ENCODE measurements around the gene SND1. TPM values are rescaled to one million over a fixed set of nuclear protein-coding genes. Genes with fewer than 3 reads are reported as not detected.

The SND1 gene
- total RNA-seq, 2 experiments from 2014 or later, result 132 to 148 TPM

DNA sequence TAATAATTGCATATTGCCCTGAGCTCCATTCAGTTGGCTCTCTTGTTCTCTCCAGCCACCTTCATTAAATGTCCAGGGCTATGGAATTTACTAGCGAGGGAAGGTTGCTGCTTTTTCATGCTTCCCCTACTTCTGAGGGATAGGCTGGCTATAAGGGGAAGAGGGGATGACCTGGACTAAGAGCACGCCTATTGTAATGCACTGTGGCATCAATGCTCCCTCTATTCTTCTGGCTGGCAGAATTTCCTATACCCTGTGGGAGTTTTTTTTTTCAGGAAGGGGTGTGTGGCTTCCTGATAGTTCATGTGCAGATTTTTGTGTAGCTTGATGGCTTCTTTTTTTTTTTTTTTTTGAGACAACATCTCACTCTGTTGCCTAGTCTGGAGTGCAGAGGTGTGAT lies 155.8 kb downstream of the SND1 start:
- H3K9me3 Mint-ChIP-seq, result no peaks in the 10 kb centered on the region
- ATAC-seq (ENCODE audit: low read depth) (no peak), DNase-seq (no peak)
- H3K27me3 Mint-ChIP-seq, result no peaks in the 10 kb centered on the region
- H3K4me3 Mint-ChIP-seq, result no peak overlapping the region
- peaks cover 4% of the 10 kb centered on the region for H3K4me1 Mint-ChIP-seq
- H3K36me3 Mint-ChIP-seq, result peaks cover 16% of the 10 kb centered on the region
- POLR2A ChIA-PET, result no interaction called here
- H3K27ac Mint-ChIP-seq, result no peak overlapping the region

DNA sequence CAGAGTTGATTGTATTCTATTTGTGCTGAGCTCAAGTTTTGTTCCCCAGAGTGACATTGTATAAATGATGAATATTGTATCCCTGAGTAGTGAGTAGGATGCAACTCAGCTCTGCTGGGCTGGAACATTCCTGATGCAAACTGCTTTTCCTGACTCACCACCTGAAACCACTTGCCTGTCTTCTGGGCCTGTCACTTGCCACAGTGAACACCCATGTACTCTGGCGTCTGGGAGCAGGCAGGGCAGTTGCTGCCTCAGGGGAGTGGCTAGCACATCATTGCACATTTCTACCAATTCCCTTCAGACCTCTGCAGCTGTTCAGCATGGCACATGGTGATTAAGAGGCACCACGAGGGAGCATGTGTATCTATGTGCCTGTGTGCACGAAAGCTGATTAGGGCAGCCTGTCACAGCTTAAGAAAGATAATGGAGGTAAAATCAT lies 157.3 kb downstream of the SND1 start:
- DNase-seq, result no peak
- Mint-ChIP-seq H3K4me1 (peaks cover 4% of the 10 kb centered on the region), H3K4me3 (no peak overlapping the region), H3K36me3 (peaks cover 21% of the 10 kb centered on the region), H3K27me3 (no peaks in the 10 kb centered on the region), H3K9me3 (no peaks in the 10 kb centered on the region), H3K27ac (no peak overlapping the region)
- POLR2A ChIA-PET, result no interaction called here
- no peak for ATAC-seq (ENCODE audit: low read depth)

DNA sequence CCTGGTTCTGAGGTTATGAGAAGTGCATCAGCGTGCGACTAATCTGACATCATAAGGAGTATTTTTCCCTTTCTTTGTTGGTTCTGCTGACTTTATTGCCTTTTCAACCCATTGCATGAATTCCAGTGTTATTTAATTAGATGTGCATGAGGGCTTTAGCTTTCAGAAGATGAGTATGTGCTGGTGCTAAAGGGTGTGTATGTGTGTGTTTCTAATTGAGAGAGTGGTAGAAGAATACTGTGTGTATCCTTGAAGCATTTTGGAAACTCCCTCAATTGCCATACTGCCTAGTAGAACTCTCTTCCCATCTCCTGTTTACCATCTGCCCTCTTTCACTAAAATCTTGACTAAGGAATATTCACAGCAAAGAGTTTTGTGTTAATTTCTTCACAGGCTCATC lies 158.1 kb downstream of the SND1 start:
- Mint-ChIP-seq H3K27ac (no peak overlapping the region), H3K27me3 (no peaks in the 10 kb centered on the region), H3K4me3 (no peak overlapping the region), H3K36me3 (peaks cover 22% of the 10 kb centered on the region), H3K9me3 (no peaks in the 10 kb centered on the region), H3K4me1 (peaks cover 4% of the 10 kb centered on the region)
- no peak for DNase-seq
- ATAC-seq (ENCODE audit: low read depth), result no peak
- POLR2A ChIA-PET, result no interaction called here

DNA sequence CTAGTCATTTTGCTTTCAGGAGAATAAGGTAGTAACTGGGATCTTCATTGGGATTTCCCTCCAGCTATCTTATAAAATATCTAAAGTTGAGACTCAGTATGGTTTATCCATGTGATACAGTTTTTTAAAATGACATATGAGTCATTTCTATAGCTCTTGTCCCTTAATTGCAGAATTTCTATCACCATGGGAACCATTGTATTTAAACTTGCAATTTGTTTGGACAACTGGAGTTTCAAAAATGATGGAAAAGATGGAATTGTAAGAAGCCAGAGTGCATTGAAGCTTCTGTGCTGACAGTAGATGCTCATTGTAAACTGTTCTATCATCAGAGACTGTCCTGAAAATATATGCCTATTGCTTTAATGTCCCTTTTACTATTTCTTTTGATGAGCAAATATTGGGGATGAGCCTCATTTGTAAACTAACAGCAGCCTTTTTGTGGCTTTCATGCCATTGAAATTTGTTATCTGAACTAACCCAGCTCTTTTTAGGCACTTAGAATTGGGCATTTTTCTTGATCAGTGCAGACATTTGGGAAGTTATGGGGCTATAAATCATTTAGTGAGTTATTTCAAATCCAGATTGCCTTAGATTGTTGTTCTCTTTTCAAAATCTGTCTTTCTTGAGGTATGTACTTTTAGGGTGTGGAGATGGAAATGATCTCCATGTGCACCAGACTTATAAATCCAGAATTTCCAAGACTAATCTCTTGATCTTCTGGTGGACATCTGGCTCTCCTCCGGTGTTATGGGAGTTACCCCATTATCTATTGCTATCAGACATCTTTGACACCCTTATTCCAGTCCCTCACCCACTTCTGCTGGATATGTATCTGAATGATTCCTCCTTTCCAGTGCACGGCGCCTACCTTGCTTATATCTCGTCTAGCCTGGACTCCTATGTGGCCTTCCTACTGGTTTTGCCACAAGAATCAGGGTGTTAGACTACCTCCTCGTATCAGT lies 159.0 kb downstream of the SND1 start:
- peaks cover 24% of the 10 kb centered on the region for H3K36me3 Mint-ChIP-seq
- H3K27ac Mint-ChIP-seq, result no peak overlapping the region
- no peaks in the 10 kb centered on the region for H3K9me3 Mint-ChIP-seq
- no peaks in the 10 kb centered on the region for H3K27me3 Mint-ChIP-seq
- POLR2A ChIA-PET, result no interaction called here
- DNase-seq, result no peak
- peaks cover 4% of the 10 kb centered on the region for H3K4me1 Mint-ChIP-seq
- H3K4me3 Mint-ChIP-seq, result no peak overlapping the region
- no peak for ATAC-seq (ENCODE audit: low read depth)

DNA sequence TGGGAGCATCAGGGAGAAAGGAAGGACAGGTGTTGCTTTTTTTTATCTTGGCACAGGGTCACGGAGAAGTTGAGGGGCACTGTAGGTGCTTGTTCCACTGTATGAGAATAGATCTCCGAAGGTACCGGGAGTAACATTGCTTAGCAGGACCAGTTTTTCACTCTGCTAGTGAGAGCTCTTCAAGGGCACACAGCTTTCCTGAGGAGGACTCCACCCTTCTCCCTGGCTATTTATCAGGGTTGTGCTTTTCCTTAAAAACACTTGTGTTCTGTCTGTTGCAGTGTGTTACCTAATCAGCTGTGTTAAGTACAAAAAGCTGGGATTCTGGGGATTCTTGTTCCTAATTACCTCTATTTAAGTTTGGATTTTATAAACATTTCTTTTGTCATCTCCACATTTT lies 160.5 kb downstream of the SND1 start:
- Mint-ChIP-seq H3K36me3 (peaks cover 21% of the 10 kb centered on the region), H3K4me3 (no peak overlapping the region), H3K27ac (no peak overlapping the region), H3K4me1 (peaks cover 4% of the 10 kb centered on the region), H3K9me3 (no peaks in the 10 kb centered on the region), H3K27me3 (no peaks in the 10 kb centered on the region)
- no peak for DNase-seq
- POLR2A ChIA-PET, result no interaction called here
- ATAC-seq (ENCODE audit: low read depth), result no peak

DNA sequence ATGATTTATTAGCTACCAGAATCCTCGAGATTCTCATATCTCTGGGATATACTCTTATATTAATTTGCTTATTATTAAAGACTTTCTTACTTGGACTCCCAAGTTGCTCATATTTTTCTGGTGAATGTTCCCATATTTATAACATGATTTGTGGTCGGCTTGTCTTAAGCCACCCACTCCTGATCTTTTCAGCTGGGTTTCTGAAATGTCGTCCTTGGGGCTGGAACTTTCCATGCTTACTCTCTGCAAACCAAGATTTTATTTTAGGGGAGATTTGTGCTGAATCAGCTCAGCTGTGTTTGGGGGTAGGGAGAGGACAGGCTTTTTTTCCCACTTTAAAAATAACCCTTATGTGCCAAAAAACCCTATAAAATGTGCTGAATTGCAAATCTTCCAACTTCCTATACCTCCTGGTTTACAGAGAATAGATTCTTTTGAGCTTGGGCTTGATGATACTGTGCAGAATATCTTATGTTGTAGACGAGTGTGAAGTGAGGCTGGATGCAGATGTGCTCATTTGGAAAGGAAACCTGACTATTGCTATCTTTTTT lies 162.1 kb downstream of the SND1 start:
- no peak for ATAC-seq (ENCODE audit: low read depth)
- H3K36me3 Mint-ChIP-seq, result peaks cover 15% of the 10 kb centered on the region
- POLR2A ChIA-PET, result no interaction called here

DNA sequence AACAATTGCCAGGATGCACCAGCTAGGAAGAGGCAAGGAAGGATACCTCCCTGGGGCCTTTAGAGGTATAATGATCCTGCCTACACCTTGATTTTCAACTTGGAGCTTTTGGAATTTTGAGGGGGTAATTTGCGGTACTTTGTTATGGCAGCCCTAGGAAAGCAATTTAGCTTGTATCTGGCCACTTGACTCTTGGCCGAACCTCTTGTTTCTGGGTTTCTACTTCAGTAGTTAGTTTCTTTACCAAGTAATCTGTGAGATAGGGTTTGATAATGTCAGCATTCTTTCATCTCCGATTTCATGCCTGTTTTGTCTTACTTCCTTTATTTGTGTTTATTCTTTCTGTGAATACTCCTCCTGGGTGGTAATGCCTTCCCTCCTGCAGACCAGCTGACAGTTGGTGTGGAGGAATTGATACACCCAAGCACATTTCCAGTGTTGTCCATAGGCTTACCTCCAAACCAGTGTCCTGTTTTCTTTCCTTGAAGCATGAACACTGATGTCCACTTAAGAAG lies 163.7 kb downstream of the SND1 start:
- POLR2A ChIA-PET, result no interaction called here
- Mint-ChIP-seq H3K4me1 (peaks cover 14% of the 10 kb centered on the region), H3K27ac (no peak overlapping the region), H3K36me3 (peaks cover 14% of the 10 kb centered on the region), H3K27me3 (no peaks in the 10 kb centered on the region), H3K9me3 (no peaks in the 10 kb centered on the region), H3K4me3 (no peak overlapping the region)
- DNase-seq (no peak), ATAC-seq (ENCODE audit: low read depth) (no peak)

More for the DNA sequence above, 162.1 kb downstream of the SND1 start:
- Mint-ChIP-seq H3K27me3 (no peaks in the 10 kb centered on the region), H3K4me3 (no peak overlapping the region), H3K4me1 (peaks cover 4% of the 10 kb centered on the region), H3K9me3 (no peaks in the 10 kb centered on the region), H3K27ac (no peak overlapping the region)
- DNase-seq, result no peak

DNA sequence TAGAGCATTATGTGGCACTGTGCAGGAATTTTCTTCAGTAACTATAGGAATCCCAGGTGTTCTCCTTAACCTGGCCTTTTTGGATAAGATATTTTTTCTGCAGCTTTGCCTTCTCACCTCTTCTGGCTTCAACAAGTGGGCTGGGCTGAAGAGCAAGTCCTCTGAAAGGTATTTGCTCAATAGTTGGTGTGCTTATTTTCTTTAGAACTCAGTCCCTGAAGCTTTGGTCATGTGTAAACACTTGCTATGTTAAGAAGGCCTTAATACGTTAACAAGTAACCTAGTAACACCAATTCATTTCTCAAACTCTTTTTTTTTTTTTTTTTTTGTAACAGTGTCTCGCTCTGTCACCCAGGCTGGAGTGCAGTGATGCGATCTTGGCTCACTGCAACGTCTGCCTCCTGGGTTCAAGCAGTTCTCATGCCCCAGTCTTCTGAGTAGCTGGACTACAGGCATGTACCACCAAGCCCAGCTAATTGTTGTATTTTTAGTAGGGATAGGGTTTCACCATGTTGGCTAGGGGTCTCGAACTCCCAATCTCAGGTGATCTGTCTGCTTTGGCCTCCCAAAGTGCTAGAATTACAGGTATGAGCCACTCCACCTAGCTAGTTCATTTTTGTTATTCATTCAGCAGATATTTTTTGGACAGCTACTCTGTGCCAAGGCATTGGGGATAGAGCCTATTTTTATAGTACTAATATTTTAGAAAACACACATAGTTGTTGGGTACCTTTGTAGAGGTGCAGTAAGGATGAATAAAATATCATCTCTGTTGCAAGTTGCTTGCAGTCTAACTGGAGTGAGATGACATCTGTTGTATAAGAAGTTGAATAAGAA lies 164.6 kb downstream of the SND1 start:
- POLR2A ChIA-PET, result no interaction called here
- no peaks in the 10 kb centered on the region for H3K27me3 Mint-ChIP-seq
- DNase-seq, result no peak
- peaks cover 21% of the 10 kb centered on the region for H3K4me1 Mint-ChIP-seq
- H3K36me3 Mint-ChIP-seq, result peaks cover 19% of the 10 kb centered on the region
- no peak overlapping the region for H3K27ac Mint-ChIP-seq
- no peak overlapping the region for H3K4me3 Mint-ChIP-seq
- ATAC-seq (ENCODE audit: low read depth), result no peak
- no peaks in the 10 kb centered on the region for H3K9me3 Mint-ChIP-seq

DNA sequence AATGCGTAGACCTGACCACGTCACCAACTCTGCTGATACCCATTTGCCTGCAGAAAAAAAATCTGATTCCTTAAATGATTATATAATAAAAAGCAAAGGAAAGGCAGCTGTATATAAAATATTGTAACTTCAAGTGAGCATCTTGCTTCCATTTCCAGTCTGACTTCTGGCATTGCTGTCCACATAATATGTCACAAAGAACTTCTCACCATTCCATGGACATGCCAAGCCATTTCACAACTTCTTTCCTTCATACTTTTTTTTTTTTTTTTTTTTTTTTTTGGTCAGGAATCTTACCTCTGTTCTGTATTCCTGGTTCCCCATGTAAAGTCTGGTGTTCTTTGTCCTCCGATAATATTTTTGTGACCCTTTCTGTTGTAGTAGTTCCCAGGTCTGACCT lies 165.5 kb downstream of the SND1 start:
- Mint-ChIP-seq H3K27me3 (no peaks in the 10 kb centered on the region), H3K9me3 (no peaks in the 10 kb centered on the region), H3K27ac (no peak overlapping the region), H3K36me3 (peaks cover 18% of the 10 kb centered on the region), H3K4me3 (no peak overlapping the region), H3K4me1 (peaks cover 17% of the 10 kb centered on the region)
- ATAC-seq (ENCODE audit: low read depth) (no peak), DNase-seq (no peak)
- POLR2A ChIA-PET, result no interaction called here

DNA sequence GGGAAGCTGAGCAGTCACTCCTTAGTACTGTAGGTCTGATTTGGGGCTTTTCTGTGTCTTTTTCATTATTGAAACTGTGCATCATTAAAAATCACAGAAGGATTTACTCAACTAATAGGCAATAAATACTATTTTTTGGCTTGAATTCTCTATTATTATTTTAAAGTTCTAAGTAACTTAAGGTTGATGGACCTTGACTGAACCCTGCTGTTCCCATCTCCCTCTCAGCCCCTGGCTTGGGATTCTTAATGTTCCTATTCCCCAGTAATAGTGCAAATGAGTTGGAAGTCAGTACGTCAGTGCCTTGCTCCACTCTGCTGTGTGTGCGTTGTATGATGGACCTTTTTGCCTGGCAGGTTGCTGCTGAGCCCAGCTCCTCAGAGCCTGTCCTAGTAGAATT lies 166.3 kb downstream of the SND1 start:
- H3K4me3 Mint-ChIP-seq, result no peak overlapping the region
- peaks cover 17% of the 10 kb centered on the region for H3K4me1 Mint-ChIP-seq

DNA sequence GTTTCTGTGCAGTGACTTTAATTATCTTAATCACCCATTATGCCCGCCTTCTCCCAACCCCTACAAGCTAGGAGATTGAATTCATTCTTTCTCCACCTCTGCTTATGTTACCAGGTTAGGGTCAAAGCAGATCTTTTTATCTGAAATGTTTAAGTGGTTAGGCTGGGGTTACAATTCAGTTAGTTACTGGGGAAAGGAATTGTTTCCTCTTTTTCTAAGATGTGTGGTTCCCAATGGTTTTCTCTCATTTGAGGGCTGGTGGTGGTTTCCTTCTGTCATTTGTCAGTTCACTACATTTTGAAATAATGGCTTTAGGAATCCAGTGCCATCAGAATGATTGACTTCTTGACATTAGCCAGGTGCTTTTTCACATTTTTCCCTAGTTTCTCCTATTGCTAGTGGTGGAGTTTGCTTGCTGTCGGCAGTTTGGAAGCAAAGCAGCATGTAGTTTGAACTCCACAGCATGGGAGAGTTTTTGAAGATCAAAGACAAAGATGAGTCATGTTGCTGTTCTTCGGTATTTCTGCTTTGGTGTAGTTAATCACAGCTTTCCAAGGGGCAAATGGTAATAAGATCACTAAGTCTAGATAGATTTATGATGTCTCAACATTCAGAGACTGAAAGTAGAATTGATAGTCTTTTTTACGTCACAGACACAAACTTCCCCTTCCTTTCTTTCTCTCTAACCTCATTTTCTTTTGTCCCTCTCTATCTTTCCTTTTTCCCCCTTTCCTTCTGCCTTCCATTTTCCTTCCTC lies 168.2 kb downstream of the SND1 start:
- no peak for DNase-seq

More for the DNA sequence above, 166.3 kb downstream of the SND1 start:
- DNase-seq, result no peak
- ATAC-seq (ENCODE audit: low read depth), result no peak
- Mint-ChIP-seq H3K27ac (no peak overlapping the region), H3K36me3 (peaks cover 12% of the 10 kb centered on the region), H3K27me3 (no peaks in the 10 kb centered on the region), H3K9me3 (no peaks in the 10 kb centered on the region)
- POLR2A ChIA-PET, result no interaction called here

DNA sequence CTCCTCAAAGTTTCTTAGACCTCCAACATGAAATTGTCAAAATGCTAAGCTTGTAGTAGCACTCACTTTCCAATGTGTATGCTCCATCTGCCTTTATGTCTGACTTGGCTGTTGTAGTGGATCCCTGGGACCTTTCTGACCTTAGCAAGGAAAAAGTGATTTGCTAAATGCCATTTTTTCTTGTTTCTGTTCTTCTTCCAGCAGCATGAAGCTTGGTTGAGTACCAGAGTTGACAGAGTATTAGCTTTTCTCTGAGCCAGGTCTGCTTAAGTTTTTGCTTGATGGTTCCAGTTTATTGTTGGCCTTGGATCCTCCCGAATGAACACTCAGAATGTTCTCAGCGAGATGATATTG lies 168.7 kb downstream of the SND1 start:
- H3K4me1 Mint-ChIP-seq, result peaks cover 17% of the 10 kb centered on the region
- H3K36me3 Mint-ChIP-seq, result peaks cover 9% of the 10 kb centered on the region
- H3K9me3 Mint-ChIP-seq, result no peaks in the 10 kb centered on the region
- no peak overlapping the region for H3K27ac Mint-ChIP-seq
- DNase-seq, result no peak
- no peaks in the 10 kb centered on the region for H3K27me3 Mint-ChIP-seq
- POLR2A ChIA-PET, result no interaction called here
- ATAC-seq (ENCODE audit: low read depth), result no peak
- no peak overlapping the region for H3K4me3 Mint-ChIP-seq

More for the DNA sequence above, 168.2 kb downstream of the SND1 start:
- H3K36me3 Mint-ChIP-seq, result peaks cover 9% of the 10 kb centered on the region
- peak overlapping the region; percentile 3 for H3K4me3 Mint-ChIP-seq
- H3K9me3 Mint-ChIP-seq, result no peaks in the 10 kb centered on the region
- H3K4me1 Mint-ChIP-seq, result peaks cover 17% of the 10 kb centered on the region
- no peak overlapping the region for H3K27ac Mint-ChIP-seq
- no peaks in the 10 kb centered on the region for H3K27me3 Mint-ChIP-seq
- POLR2A ChIA-PET, result no interaction called here
- peak; percentile 39 for ATAC-seq (ENCODE audit: low read depth)

DNA sequence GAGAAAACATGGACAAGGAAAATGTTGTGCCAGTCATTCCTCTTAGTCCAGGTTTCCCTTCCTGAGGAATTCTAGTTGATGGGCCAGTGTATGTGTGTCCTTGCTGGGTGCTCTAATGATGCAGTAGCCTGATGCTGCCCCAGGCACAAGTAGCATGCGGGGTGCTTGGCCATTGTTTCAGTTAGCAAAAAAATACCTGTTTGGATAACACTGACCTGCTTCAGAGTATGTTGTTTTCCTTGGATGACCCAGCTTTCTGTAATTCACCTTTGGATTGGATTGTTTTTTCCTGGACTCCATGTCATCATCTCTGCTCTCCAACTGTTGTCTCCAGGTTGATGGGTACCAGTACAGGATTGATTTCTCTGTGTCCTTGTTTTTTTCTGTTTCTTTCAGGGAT lies 169.2 kb downstream of the SND1 start:
- no peak overlapping the region for H3K27ac Mint-ChIP-seq
- H3K4me3 Mint-ChIP-seq, result no peak overlapping the region
- no peak for DNase-seq
- peaks cover 17% of the 10 kb centered on the region for H3K4me1 Mint-ChIP-seq
- POLR2A ChIA-PET, result no interaction called here
- H3K9me3 Mint-ChIP-seq, result no peaks in the 10 kb centered on the region
- H3K36me3 Mint-ChIP-seq, result peaks cover 7% of the 10 kb centered on the region
- ATAC-seq (ENCODE audit: low read depth), result no peak
- no peaks in the 10 kb centered on the region for H3K27me3 Mint-ChIP-seq
